A673 (cell line): Measurements from ENCODE around the gene MISP.

Source experiments
- CTCF ChIP-seq: fragments of 300-800, 200-600 bp; sonication (generic); conservative IDR thresholded peaks from 2 replicates; pipeline ENCODE4 v1.5.1; 2017; ENCODE audit warnings: low read depth, mild to moderate bottlenecking, antibody characterized with exemption, low read length, moderate library complexity, mixed read lengths
- EZH2 ChIP-seq: fragments of 200-600 bp; sonication (generic); IDR thresholded peaks from 2 replicates; pipeline ENCODE4 v1.6.1; 2017; ENCODE audit warnings: borderline replicate concordance, low read depth, mild to moderate bottlenecking, mixed read lengths, antibody characterized with exemption, low read length; ENCODE audit not compliant: poor library complexity, severe bottlenecking

GRCh38 chr19:755063-755462 is 4.2 kb downstream of the MISP start:
- TF ChIP-seq CTCF (no peak), EZH2 (no peak)
